ENCODE measurements around the gene MAP2K1.

Gene MAP2K1

DNA sequence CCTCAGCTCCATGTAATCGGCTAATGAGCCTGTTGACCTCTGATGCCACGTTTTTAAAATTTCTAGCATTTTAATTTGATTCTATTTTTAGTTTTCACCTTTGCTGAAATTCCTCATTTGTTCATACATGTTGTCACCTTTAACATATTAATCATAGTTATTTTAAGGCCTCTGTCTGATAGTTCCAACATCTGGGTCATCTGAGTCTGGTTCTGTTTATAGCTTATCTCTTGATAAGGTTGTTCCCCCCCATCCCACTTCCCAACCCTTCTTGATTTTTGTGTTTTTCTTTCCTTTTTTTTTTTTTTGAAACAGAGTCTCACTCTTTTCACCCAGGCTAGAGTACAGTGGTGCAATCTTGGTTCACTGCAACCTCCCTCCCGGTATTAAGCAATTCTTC, 36.4 kb downstream of the MAP2K1 start:
- TF ChIP-seq, protein P1, sequence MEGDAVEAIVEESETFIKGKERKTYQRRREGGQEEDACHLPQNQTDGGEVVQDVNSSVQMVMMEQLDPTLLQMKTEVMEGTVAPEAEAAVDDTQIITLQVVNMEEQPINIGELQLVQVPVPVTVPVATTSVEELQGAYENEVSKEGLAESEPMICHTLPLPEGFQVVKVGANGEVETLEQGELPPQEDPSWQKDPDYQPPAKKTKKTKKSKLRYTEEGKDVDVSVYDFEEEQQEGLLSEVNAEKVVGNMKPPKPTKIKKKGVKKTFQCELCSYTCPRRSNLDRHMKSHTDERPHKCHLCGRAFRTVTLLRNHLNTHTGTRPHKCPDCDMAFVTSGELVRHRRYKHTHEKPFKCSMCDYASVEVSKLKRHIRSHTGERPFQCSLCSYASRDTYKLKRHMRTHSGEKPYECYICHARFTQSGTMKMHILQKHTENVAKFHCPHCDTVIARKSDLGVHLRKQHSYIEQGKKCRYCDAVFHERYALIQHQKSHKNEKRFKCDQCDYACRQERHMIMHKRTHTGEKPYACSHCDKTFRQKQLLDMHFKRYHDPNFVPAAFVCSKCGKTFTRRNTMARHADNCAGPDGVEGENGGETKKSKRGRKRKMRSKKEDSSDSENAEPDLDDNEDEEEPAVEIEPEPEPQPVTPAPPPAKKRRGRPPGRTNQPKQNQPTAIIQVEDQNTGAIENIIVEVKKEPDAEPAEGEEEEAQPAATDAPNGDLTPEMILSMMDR (IDR thresholded peaks at IDR 0.05; ENCODE audit: control insufficient read depth, extremely low read depth, insufficient read depth): no peak
- DNase-seq (ENCODE audit: low read depth): no peak
- no peak overlapping the region for H3K4me3 ChIP-seq (ENCODE audit: low read depth, low read length)

DNA sequence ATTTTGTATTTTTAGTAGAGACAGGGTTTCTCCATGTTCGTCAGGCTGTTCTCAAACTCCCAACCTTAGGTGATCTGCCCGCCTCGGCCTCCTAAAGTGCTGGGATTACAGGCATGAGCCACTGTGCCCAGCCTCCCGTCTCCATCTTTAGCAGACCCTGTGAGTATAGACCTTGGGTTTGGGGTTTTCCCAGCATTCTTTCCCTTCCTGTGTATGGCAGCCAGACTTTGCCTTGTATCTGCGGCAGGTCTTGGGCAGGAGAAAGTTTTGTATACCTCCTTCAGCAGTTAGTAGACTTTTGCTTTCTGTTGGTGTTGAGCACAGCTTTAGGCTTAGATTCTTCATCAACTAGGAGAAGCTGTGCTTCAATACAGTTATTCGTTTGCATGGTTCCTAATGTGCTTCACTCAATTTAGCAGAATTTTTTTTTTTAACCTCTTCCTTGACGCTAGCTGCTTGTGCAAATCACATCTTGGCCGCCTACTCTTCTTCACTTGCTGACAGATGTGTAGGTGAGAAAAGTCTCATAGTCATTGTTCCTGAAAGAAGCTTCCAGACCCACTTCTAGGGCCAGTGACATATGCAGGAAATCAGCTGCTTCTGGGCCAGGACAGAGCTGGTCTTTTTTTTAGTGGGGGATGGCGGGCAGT, 38.4 kb downstream of the MAP2K1 start:
- TF ChIP-seq, protein P1 (IDR thresholded peaks at IDR 0.05; ENCODE audit: control insufficient read depth, extremely low read depth, insufficient read depth): no peak
- DNase-seq (ENCODE audit: low read depth): no peak
- H3K4me3 ChIP-seq (ENCODE audit: low read depth, low read length): no peak overlapping the region

DNA sequence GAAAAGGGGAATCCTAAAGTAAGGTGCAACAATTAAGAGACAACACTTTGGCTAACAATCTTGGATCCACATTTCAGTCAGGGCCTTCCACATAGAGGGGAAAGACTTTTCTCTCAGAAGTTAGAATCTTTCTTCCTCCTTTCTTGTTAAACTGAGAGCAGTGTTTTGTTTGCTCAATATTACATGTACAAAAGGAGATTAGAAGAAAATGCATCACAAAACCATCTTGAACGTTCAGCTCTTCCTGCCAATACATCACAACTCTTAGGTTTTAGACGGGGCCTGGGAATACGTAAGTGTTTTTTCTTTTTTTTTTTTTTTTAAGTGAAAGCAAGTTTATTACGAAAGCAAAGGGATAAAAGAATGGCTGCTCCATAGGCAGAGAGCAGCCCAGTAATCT, 39.1 kb downstream of the MAP2K1 start:
- H3K4me3 ChIP-seq (ENCODE audit: low read depth, low read length): no peak overlapping the region
- TF ChIP-seq, protein P1 (IDR thresholded peaks at IDR 0.05; ENCODE audit: control insufficient read depth, extremely low read depth, insufficient read depth): no peak
- no peak for DNase-seq (ENCODE audit: low read depth)

DNA sequence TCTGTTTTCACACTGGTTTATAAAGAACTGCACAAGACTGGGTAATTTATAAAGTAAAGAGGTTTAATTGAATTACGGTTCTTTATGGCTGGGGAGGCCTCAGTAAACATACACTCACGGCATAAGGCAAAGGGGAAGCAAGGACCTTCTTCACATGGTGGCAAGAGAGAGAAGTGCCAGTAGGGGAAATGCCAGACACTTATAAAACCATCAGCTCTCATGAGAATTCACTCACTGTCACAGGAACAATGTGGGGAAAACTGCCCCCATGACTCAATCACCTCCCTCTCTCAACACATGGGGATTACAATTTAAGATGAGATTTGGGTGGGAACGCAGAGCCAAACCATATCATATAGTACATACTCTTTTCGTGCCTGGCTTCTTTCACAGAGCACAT, 42.4 kb downstream of the MAP2K1 start:
- DNase-seq (ENCODE audit: low read depth): no peak
- H3K4me3 ChIP-seq (ENCODE audit: low read depth, low read length): no peak overlapping the region
- TF ChIP-seq, protein P1 (IDR thresholded peaks at IDR 0.05; ENCODE audit: control insufficient read depth, extremely low read depth, insufficient read depth): no peak

DNA sequence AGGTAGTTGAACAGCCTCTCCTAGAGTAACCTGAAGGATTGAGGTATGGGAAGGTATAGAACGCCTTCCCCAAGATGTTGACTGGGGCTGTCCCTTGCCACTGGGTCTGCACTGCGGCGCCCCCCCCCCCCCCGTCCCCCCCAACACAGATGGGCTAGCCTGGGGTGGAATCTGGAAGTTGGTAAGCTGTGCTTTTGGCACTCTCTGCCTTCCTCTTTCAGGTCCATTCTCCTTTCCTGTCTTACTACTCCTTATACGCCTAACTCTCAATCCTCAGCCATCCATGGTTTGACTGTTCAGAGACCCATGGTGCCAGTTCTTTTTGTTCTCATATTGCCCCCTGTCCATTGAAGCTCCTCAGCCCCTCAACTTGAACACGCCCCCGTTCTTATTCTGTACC, 42.8 kb downstream of the MAP2K1 start:
- DNase-seq (ENCODE audit: low read depth): no peak
- TF ChIP-seq, protein P1 (IDR thresholded peaks at IDR 0.05; ENCODE audit: control insufficient read depth, extremely low read depth, insufficient read depth): no peak
- no peak overlapping the region for H3K4me3 ChIP-seq (ENCODE audit: low read depth, low read length)

DNA sequence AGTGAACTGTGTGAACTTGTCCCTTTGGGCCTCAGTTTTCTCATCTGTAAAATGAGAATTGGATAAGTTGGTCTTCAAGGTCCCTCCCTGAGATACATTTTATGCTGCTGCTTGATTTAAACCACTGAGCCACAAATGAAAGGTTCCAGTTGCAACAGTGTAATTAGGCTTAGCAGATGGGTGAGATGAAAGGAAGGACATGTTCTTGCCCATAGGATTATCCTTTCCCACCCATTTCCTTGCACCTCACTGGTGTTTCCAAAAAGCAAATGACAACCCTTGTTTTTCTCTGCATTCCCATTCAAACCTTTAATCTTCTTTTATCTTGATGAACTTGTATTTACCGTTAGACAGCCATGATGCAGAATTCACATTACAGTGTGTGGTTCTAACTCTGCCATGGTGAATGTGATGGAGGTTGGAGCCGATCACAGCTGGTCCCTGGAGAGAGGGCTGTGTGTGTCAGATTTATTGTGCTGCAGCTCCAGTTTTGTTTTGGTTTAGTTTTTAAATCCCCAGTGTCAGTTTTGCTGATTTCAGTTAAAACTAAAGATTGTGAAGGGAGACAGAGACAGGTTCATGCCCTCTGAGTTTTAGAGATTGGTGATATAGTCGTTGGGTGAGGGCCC, 44.0 kb downstream of the MAP2K1 start:
- TF ChIP-seq, protein P1 (IDR thresholded peaks at IDR 0.05; ENCODE audit: control insufficient read depth, extremely low read depth, insufficient read depth): no peak
- DNase-seq (ENCODE audit: low read depth): no peak
- H3K4me3 ChIP-seq (ENCODE audit: low read depth, low read length): no peak overlapping the region

DNA sequence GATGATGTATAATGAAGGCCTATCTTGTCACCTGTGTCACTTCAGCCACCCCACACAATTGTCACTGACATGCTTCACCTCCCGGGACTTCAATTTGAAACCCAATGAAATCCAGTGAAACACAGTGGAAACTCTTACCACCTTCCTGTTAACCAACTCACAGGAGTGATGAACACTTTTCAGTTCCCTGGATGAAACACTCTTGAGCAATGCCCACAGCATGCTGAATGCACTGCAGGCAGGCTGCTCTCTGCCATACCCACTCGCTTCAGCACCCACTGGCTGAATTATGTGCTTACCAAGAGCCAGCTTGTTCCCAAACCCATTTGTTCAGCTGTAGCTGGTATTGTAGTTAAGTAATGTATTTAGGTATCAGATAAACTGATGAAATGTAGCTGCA, 47.0 kb downstream of the MAP2K1 start:
- no peak for DNase-seq (ENCODE audit: low read depth)
- H3K4me3 ChIP-seq (ENCODE audit: low read depth, low read length): no peak overlapping the region
- TF ChIP-seq, protein P1 (IDR thresholded peaks at IDR 0.05; ENCODE audit: control insufficient read depth, extremely low read depth, insufficient read depth): no peak
